Right ventricle myocardium inferior (tissue), 1 donor: ENCODE data around the gene TCAF1. TPM values are rescaled to one million over a fixed set of nuclear protein-coding genes. Genes with fewer than 3 reads are reported as not detected.
A peak's percentile ranks its signal among the peaks of the same experiment; 100 is the strongest.
"Not testable (repeated sequence)": the region's sequence is repeated elsewhere in the genome, so short reads cannot be mapped to it uniquely, and the experiment has no call there.

Source experiments
- ATAC-seq: fragments of 200-7000 bp; cut with Tn5 transposase; one replicate; pipeline ENCODE4 v1.9.1; 2020; ENCODE audit warnings: mild to moderate bottlenecking, moderate library complexity
- DNase-seq: peaks from one replicate; pipeline ENCODE4 v3.0.0; 2021; ENCODE audit errors: missing footprints
- intact Hi-C: fragments of 100-400 bp; cut with DNase I; formaldehyde crosslinking; loops from one replicate; pipeline ENCODE4 v1.11.0; 2022
- total RNA-seq: library from RNA; stranded (reverse); fragmentation: NEBNext Ultra II Directional; extraction: Animal tissue kit (Norgen Biotek cat#: 25700); gene quantifications from one replicate; pipeline ENCODE4 v1.2.1, GENCODE V29; 2021
- donor health status: DM: no; HTN: yes; CAD: no; lungs with severe emphysema.

The TCAF1 gene
- total RNA-seq, 1 donor from 2014 or later: 38.7 TPM

DNA sequence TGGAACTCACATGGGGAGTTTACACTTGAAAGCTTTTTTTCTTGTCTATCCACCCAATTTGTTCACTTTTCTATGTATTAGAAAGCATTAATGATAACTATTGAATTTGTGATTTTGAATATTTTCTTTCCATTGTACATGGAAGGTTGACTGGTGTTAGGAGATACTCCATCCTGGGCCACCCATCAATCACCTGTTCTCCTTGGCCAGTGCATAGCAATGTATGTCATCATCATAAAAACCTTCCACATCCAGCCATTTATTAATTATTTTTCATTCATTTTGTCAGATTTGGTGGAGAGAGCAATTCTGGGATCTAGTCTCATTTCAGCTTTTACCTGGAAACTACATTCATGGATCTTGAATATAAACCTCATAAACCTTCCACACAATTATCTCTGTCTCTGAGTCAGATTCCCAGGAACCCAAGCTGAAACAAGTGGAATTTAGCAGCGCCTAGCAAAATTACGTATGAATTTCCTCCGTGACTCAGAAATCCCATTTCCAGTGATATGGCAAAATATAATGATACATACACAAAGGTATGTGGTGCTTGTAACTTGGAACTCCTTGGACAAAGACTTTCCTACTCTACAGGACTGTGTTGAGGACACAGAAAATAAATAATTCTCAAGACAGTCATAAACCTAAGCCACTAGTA is 78.2 kb downstream of the TCAF1 start:
- intact Hi-C loops, DNase-seq, ATAC-seq: not testable (repeated sequence)

- DNase-seq, ATAC-seq, intact Hi-C loops: not testable (repeated sequence)
Observed at GRCh38 chr7:143821392-143822277, 80.3 kb downstream of the TCAF1 start.

DNA sequence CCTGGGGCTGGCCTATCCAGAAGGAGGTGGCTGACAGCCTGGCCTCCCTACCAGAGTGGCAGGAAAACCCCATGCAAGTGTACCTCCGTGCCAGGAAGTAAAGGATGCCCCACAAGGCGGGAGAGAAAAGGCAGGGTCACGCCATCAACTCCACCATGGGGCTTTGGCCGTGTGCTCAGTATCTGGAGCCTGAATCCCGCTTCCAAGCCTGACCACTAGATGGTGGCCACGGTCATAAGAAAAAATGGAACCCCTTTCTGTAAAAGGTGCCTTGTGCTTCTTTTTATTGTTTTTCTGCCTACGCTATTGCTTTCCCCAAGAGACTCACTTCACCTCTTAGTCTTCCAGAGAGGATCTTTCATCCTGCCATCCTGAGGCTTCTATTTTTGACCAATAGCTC is 84.1 kb downstream of the TCAF1 start:
- intact Hi-C loops, DNase-seq, ATAC-seq: not testable (repeated sequence)

DNA sequence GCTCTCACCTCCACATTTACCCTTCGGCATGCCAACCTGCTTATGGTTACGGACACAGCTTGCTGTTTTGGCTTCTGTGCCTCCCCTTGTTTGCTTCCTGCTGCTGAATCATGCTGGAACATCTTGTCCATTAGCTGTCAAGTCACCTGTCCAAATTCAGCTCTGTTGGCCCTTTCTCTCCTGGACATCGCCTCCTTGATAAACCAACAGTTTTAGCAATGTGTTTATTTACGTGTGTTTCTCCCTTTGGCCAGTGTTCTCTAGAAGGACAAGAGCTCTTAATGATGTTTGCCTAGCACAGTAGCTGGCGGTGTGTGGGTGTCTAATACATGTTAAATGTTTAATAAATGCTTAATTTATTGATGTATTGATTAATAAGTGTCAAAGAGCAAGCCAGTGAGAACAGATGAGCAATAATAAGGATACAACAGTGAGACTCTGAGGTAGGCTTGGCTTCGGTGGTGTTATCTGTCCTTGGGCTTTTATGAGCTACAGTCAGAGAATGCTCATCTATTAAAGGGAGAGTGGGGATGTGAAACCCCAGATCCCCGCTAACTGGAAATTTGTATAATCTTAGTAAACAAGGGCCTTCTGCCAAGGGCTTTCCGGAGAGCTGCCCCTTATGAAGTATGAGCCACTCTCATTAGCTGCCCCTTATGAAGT is 85.4 kb downstream of the TCAF1 start:
- DNase-seq, intact Hi-C loops, ATAC-seq: not testable (repeated sequence)

- intact Hi-C loops, ATAC-seq, DNase-seq: not testable (repeated sequence)
Observed at GRCh38 chr7:143810639-143811038, 91.3 kb downstream of the TCAF1 start.

DNA sequence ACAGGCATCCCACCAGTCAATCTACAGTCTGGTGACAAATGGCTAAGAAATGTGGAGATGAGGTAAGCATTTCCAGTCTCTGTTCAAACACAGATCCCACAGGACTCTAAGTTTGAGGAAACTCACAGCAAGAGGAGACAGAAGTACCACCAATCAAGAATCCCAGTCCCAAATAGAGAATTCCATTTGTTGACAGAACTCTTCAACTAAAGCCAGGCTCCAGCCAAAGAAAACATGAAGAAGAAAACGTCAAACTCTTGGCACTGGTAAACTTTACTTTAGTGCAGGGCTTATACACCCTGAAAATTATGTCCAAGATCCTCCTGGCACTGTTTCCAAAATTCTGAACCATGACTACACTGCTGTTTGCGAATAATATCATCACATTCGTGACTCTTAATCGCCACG is 95.3 kb downstream of the TCAF1 start:
- peak; percentile 98 for ATAC-seq
- intact Hi-C loops, DNase-seq: not testable (repeated sequence)

Other genes with a start within 250 kb of the TCAF1 start
- gene CTAGE6, start 144.5 kb downstream of the TCAF1 start, total RNA-seq: not detected
- gene OR2F2, start 33.1 kb upstream of the TCAF1 start, total RNA-seq: not detected
- gene OR2F1, start 52.7 kb upstream of the TCAF1 start, total RNA-seq: not detected
- gene OR6B1, start 98.1 kb upstream of the TCAF1 start, total RNA-seq: not detected
- gene OR2A5, start 146.8 kb upstream of the TCAF1 start, total RNA-seq: not detected
- gene OR2A25, start 167.6 kb upstream of the TCAF1 start, total RNA-seq: not detected
- not detected for gene OR2A12, start 184.1 kb upstream of the TCAF1 start, total RNA-seq
- gene OR2A2, start 207.4 kb upstream of the TCAF1 start, total RNA-seq: not detected
- not detected for gene OR2A14, start 221.0 kb upstream of the TCAF1 start, total RNA-seq